H9 (cell line): ENCODE results near the gene SYNGAP1. TPM values are rescaled to one million over a fixed set of nuclear protein-coding genes. Genes with fewer than 3 reads are reported as not detected.
A peak's percentile ranks its signal among the peaks of the same experiment; 100 is the strongest.

Source experiments
- DNase-seq: peaks from one replicate; pipeline ENCODE4 v3.0.0-alpha.2; 2017
- H2AFZ ChIP-seq: one replicate; pipeline ENCODE4 v1.6.1; 2013; ENCODE audit warnings: mild to moderate bottlenecking, low read length, control low read depth, moderate library complexity
- H2AK5ac ChIP-seq: 2 replicates; pipeline ENCODE4 v1.6.1; 2013; ENCODE audit warnings: low read length, control low read depth, mixed read lengths; ENCODE audit not compliant: insufficient read length
- H2BK120ac ChIP-seq: one replicate; pipeline ENCODE4 v1.6.1; 2013; ENCODE audit warnings: low read depth, mild to moderate bottlenecking, low read length, control low read depth, inconsistent platforms; ENCODE audit not compliant: poor library complexity, severe bottlenecking
- H2BK12ac ChIP-seq: 2 replicates; pipeline ENCODE4 v1.6.1; 2013; ENCODE audit warnings: low read length, control low read depth, mixed read lengths, low read depth; ENCODE audit not compliant: insufficient read length
- H2BK15ac ChIP-seq: 2 replicates; pipeline ENCODE4 v1.6.1; 2013; ENCODE audit warnings: low read depth, low read length, control low read depth
- H2BK20ac ChIP-seq: one replicate; pipeline ENCODE4 v1.6.1; 2013; ENCODE audit warnings: low read depth, mild to moderate bottlenecking, low read length, control low read depth, inconsistent platforms; ENCODE audit not compliant: poor library complexity, severe bottlenecking
- H2BK5ac ChIP-seq: 2 replicates; pipeline ENCODE4 v1.6.1; 2013; ENCODE audit warnings: low read length, control low read depth, mixed read lengths; ENCODE audit not compliant: insufficient read length
- H3K14ac ChIP-seq: 2 replicates; pipeline ENCODE4 v1.6.1; 2013; ENCODE audit warnings: low read length, control low read depth; ENCODE audit not compliant: insufficient read depth
- H3K18ac ChIP-seq: 2 replicates; pipeline ENCODE4 v1.6.1; 2013; ENCODE audit warnings: low read depth, mild to moderate bottlenecking, mixed read lengths, low read length, control low read depth; ENCODE audit not compliant: insufficient read length
- H3K23ac ChIP-seq: 2 replicates; pipeline ENCODE4 v1.6.1; 2013; ENCODE audit warnings: low read length, control low read depth, mixed read lengths, low read depth; ENCODE audit not compliant: insufficient read length
- H3K23me2 ChIP-seq: 2 replicates; pipeline ENCODE4 v1.6.1; 2013; ENCODE audit warnings: low read depth, mild to moderate bottlenecking, mixed read lengths, low read length, control low read depth; ENCODE audit not compliant: insufficient read length, poor library complexity, severe bottlenecking
- H3K27ac ChIP-seq: 2 replicates; pipeline ENCODE4 v1.5.1; 2013; ENCODE audit warnings: low read length, control low read depth, mixed read lengths, low read depth; ENCODE audit not compliant: insufficient read length
- H3K27me3 ChIP-seq: 2 replicates; pipeline ENCODE4 v1.6.1; 2013; ENCODE audit warnings: low read length, control low read depth, inconsistent platforms; ENCODE audit not compliant: insufficient read depth
- H3K4ac ChIP-seq: 2 replicates; pipeline ENCODE4 v1.6.1; 2013; ENCODE audit warnings: low read depth, mild to moderate bottlenecking, control low read depth, inconsistent platforms, low read length, moderate library complexity
- H3K4me1 ChIP-seq: 2 replicates; pipeline ENCODE4 v1.6.1; 2013; ENCODE audit warnings: low read length, control low read depth, inconsistent platforms; ENCODE audit not compliant: insufficient read depth
- H3K4me2 ChIP-seq: 2 replicates; pipeline ENCODE4 v1.6.1; 2013; ENCODE audit warnings: low read length, control low read depth, mixed read lengths; ENCODE audit not compliant: insufficient read length, insufficient read depth
- H3K56ac ChIP-seq: 2 replicates; pipeline ENCODE4 v1.6.1; 2013; ENCODE audit warnings: low read depth, mild to moderate bottlenecking, mixed read lengths, low read length, control low read depth; ENCODE audit not compliant: insufficient read length
- H3K79me1 ChIP-seq: 2 replicates; pipeline ENCODE4 v1.6.1; 2013; ENCODE audit warnings: low read depth, mild to moderate bottlenecking, moderate library complexity, low read length, control low read depth, inconsistent platforms; ENCODE audit not compliant: insufficient read depth, poor library complexity, severe bottlenecking
- H3K79me2 ChIP-seq: 2 replicates; pipeline ENCODE4 v1.6.1; 2013; ENCODE audit warnings: low read length, control low read depth, inconsistent platforms; ENCODE audit not compliant: insufficient read depth
- H3K9ac ChIP-seq: 2 replicates; pipeline ENCODE4 v1.6.1; 2013; ENCODE audit warnings: low read length, control low read depth, mixed read lengths; ENCODE audit not compliant: insufficient read length; ENCODE audit errors: extremely low read depth
- H3K9me3 ChIP-seq: one replicate; pipeline ENCODE4 v1.6.1; 2013; ENCODE audit warnings: low read depth, low read length, inconsistent platforms; ENCODE audit not compliant: control insufficient read depth
- H3T11ph ChIP-seq: one replicate; pipeline ENCODE4 v1.6.1; 2013; ENCODE audit warnings: mild to moderate bottlenecking, low read length, control low read depth, inconsistent platforms
- H4K20me1 ChIP-seq: one replicate; pipeline ENCODE4 v1.6.1; 2013; ENCODE audit not compliant: control insufficient read depth, insufficient read length, insufficient read depth
- H4K5ac ChIP-seq: 2 replicates; pipeline ENCODE4 v1.6.1; 2013; ENCODE audit warnings: low read depth, mild to moderate bottlenecking, mixed read lengths, low read length, control low read depth; ENCODE audit not compliant: insufficient read length
- H4K8ac ChIP-seq: replicated peaks from 2 replicates; pipeline ENCODE4 v1.6.1; 2013; ENCODE audit warnings: low read length, control low read depth, mixed read lengths, low read depth; ENCODE audit not compliant: insufficient read length
- H4K91ac ChIP-seq: 2 replicates; pipeline ENCODE4 v1.6.1; 2013; ENCODE audit warnings: low read depth, mild to moderate bottlenecking, moderate library complexity, mixed read lengths, low read length, control low read depth; ENCODE audit not compliant: insufficient read length
- H3K27ac Mint-ChIP-seq, 3 experiments: 2 replicates in 2 of 3; 3 replicates in 1 of 3; pipeline ENCODE4 v1.8.0; 2020 to 2021; ENCODE audit warnings: mixed read lengths in 3 of 3, mild to moderate bottlenecking in 1 of 3, moderate library complexity in 1 of 3
- H3K27me3 Mint-ChIP-seq: 2 replicates; pipeline ENCODE4 v1.8.0; 2021; ENCODE audit warnings: low read depth, mild to moderate bottlenecking, moderate library complexity, mixed read lengths
- H3K36me3 Mint-ChIP-seq, 3 experiments: 2 replicates in 2 of 3; 3 replicates in 1 of 3; pipeline ENCODE4 v1.8.0; 2020 to 2021; ENCODE audit warnings: low read depth in 3 of 3, mixed read lengths in 3 of 3; ENCODE audit not compliant: insufficient read depth in 1 of 3
- H3K4me1 Mint-ChIP-seq, 2 experiments: 2 replicates each; pipeline ENCODE4 v1.8.0; 2020; ENCODE audit warnings: mixed read lengths in 2 of 2
- H3K4me3 Mint-ChIP-seq, 2 experiments: 2 replicates in 1 of 2; 3 replicates in 1 of 2; pipeline ENCODE4 v1.8.0; 2020 to 2021; ENCODE audit warnings: mild to moderate bottlenecking in 2 of 2, mixed read lengths in 2 of 2, moderate library complexity in 1 of 2
- H3K9me3 Mint-ChIP-seq, 2 experiments: 2 replicates in 1 of 2; 3 replicates in 1 of 2; pipeline ENCODE4 v1.8.0; 2020; ENCODE audit warnings: mild to moderate bottlenecking in 2 of 2, mixed read lengths in 2 of 2, moderate library complexity in 1 of 2
- WGBS: extraction: QIAGEN DNeasy Blood & Tissue Kit; methylation state at CpG from one replicate; pipeline ENCODE4 v1.1.7; 2013; ENCODE audit warnings: missing lambda C conversion rate, low lambda C conversion rate, mixed read lengths; ENCODE audit not compliant: insufficient read length; ENCODE audit errors: extremely low coverage; 5-methylcytosine and 5-hydroxymethylcytosine counted together
- total RNA-seq: library from RNA; stranded (reverse); gene quantifications from 2 replicates; pipeline ENCODE4 v1.2.1, GENCODE V29; 2021
- TF ChIP-seq, protein P1 (sequence below): fragments of 200-600 bp; sonication (generic); conservative IDR thresholded peaks from 3 replicates; pipeline ENCODE4 v1.8.0; 2021; ENCODE audit warnings: antibody characterized with exemption, mild to moderate bottlenecking

SYNGAP1 gene
- total RNA-seq, 1 experiment from 2014 or later: 121 TPM

DNA sequence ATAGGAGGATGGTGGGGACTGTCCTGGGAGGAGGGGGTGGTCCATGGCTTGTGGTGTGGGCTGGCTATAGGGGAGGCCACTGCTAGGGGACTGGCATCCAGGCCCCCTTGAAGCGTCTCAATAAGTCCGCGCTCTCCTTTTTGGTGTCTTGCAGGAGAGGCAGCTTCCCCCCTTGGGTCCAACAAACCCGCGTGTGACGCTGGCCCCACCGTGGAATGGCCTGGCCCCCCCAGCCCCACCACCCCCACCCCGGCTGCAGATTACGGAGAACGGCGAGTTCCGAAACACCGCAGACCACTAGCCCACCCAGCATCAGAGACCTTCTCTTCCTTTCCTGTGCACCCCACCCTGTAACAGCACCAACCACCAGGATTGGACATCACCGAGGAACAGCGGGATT lies 31.7 kb downstream of the SYNGAP1 start:
- no peak overlapping the region for H2AFZ ChIP-seq
- H3T11ph ChIP-seq: no peak overlapping the region
- H4K91ac ChIP-seq: no peak overlapping the region
- H3K4ac ChIP-seq: no peak overlapping the region
- H2BK5ac ChIP-seq: no peak overlapping the region
- no peak overlapping the region for H2BK20ac ChIP-seq
- H4K5ac ChIP-seq: no peak overlapping the region
- H3K23ac ChIP-seq: no peak overlapping the region
- TF ChIP-seq, protein P1, sequence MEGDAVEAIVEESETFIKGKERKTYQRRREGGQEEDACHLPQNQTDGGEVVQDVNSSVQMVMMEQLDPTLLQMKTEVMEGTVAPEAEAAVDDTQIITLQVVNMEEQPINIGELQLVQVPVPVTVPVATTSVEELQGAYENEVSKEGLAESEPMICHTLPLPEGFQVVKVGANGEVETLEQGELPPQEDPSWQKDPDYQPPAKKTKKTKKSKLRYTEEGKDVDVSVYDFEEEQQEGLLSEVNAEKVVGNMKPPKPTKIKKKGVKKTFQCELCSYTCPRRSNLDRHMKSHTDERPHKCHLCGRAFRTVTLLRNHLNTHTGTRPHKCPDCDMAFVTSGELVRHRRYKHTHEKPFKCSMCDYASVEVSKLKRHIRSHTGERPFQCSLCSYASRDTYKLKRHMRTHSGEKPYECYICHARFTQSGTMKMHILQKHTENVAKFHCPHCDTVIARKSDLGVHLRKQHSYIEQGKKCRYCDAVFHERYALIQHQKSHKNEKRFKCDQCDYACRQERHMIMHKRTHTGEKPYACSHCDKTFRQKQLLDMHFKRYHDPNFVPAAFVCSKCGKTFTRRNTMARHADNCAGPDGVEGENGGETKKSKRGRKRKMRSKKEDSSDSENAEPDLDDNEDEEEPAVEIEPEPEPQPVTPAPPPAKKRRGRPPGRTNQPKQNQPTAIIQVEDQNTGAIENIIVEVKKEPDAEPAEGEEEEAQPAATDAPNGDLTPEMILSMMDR: no peak
- no CpG with 5 or more reads among the region's 15 CpGs for WGBS
- H2BK12ac ChIP-seq: no peak overlapping the region
- no peaks in the 10 kb centered on the region for H3K79me2 ChIP-seq
- Mint-ChIP-seq H3K9me3 (no peaks in the 10 kb centered on the region), H3K27me3 (no peaks in the 10 kb centered on the region; the same call in 1 of the 2 replicates), H3K4me1 (peaks cover 17 to 30% of the 10 kb centered on the region in 2 experiments), H3K4me3 (no peak overlapping the region), H3K27ac (peak overlapping the region in 1 of 3 experiments; percentile 48; a peak in 2 of 7 replicates), H3K36me3 (peaks cover 39 to 76% (median 63%) of the 10 kb centered on the region in 3 experiments)
- no peaks in the 10 kb centered on the region for H3K9me3 ChIP-seq
- no peaks in the 10 kb centered on the region for H3K4me1 ChIP-seq
- no peak overlapping the region for H4K8ac ChIP-seq
- no peak overlapping the region for H3K14ac ChIP-seq
- H3K56ac ChIP-seq: no peak overlapping the region
- H4K20me1 ChIP-seq: no peaks in the 10 kb centered on the region
- H2BK15ac ChIP-seq: no peak overlapping the region
- no peak overlapping the region for H3K4me2 ChIP-seq
- H2BK120ac ChIP-seq: no peak overlapping the region
- H3K27me3 ChIP-seq: no peaks in the 10 kb centered on the region
- H3K18ac ChIP-seq: no peak overlapping the region
- H3K23me2 ChIP-seq: peaks cover 10% of the 10 kb centered on the region
- no peak overlapping the region for H3K27ac ChIP-seq
- no peak for DNase-seq
- no peak overlapping the region for H2AK5ac ChIP-seq
- H3K9ac ChIP-seq: no peak overlapping the region
- no peaks in the 10 kb centered on the region for H3K79me1 ChIP-seq
